ENCODE measurements around the gene DNAJA3. TPM values are rescaled to one million over a fixed set of nuclear protein-coding genes. Genes with fewer than 3 reads are reported as not detected.

The DNAJA3 gene
- total and polyA plus RNA-seq, 9 of the 15 experiments (the other 6 are each of a cell fraction or from before 2014, with no cell fraction given) = 8.1 to 105 (median 79.0) TPM

GRCh38 chr16:4378161-4378666, 47.5 kb upstream of the DNAJA3 start (continued):
- TF ChIP-seq GABPB1 (CRISPR knock-in tag; IDR thresholded peaks at IDR 0.05) (no peak), MYBL2 (IDR thresholded peaks at IDR 0.05; ENCODE audit: low read depth) (no peak), MYBL2 (CRISPR knock-in tag; IDR thresholded peaks at IDR 0.05; ENCODE audit: borderline replicate concordance) (no peak), ZNF740 (CRISPR knock-in tag; IDR thresholded peaks at IDR 0.05) (no peak), ZNF740 (tag; IDR thresholded peaks at IDR 0.05) (no peak), CEBPB (tag; IDR thresholded peaks at IDR 0.05) (no peak), BDP1 (IDR thresholded peaks at IDR 0.05; ENCODE audit: insufficient read depth, insufficient read length) (no peak), ZBTB7A (IDR thresholded peaks at IDR 0.05; ENCODE audit: borderline replicate concordance, control insufficient read depth, low read depth, low read length) (peak; percentile 89), NFIX (CRISPR knock-in tag; IDR thresholded peaks at IDR 0.05; ENCODE audit: low read depth) (no peak), POLR2G (IDR thresholded peaks at IDR 0.05; ENCODE audit: low read depth, low read length) (0 out of 2 replicates have a peak, but pooled peaks have one; percentile 40), ATF7 (IDR thresholded peaks at IDR 0.05) (no peak), RBM39 (optimal IDR thresholded peaks at IDR 0.05; ENCODE audit: low read depth, low read length) (no peak), ZNF311 (CRISPR knock-in tag; IDR thresholded peaks at IDR 0.05) (no peak), ZNF589 (CRISPR knock-in tag; IDR thresholded peaks at IDR 0.05; ENCODE audit: low read depth) (no peak), E2F6 (IDR thresholded peaks at IDR 0.05; ENCODE audit: borderline replicate concordance in 1 of 2, extremely low read depth in 1 of 2, insufficient read depth in 1 of 2, insufficient read length in 1 of 2, low read depth in 1 of 2, low read length in 1 of 2, poor library complexity in 1 of 2, severe bottlenecking in 1 of 2) (peak in 1 of 2 experiments; percentile 46), STAT6 (CRISPR knock-in tag; IDR thresholded peaks at IDR 0.05) (no peak), BRF1 (IDR thresholded peaks at IDR 0.05; ENCODE audit: borderline replicate concordance, extremely low read depth, insufficient read length) (no peak), CREM (IDR thresholded peaks at IDR 0.05; ENCODE audit: low read depth) (no peak), RAD51 (IDR thresholded peaks at IDR 0.05; ENCODE audit: borderline replicate concordance, low read depth) (no peak), RCOR1 (IDR thresholded peaks at IDR 0.05; ENCODE audit: borderline replicate concordance in 1 of 2, low read depth in 2 of 2, low read length in 2 of 2) (no peak), HSF4 (CRISPR knock-in tag; IDR thresholded peaks at IDR 0.05; ENCODE audit: borderline replicate concordance) (no peak), MAX (CRISPR knock-in tag; IDR thresholded peaks at IDR 0.05) (peak; percentile 69), ZNF507 (tag; conservative IDR thresholded peaks at IDR 0.05) (no peak), SMARCB1 (IDR thresholded peaks at IDR 0.05; ENCODE audit: insufficient read length, low read depth) (no peak)
